ENCODE results near the gene SAMMSON.

DNA sequence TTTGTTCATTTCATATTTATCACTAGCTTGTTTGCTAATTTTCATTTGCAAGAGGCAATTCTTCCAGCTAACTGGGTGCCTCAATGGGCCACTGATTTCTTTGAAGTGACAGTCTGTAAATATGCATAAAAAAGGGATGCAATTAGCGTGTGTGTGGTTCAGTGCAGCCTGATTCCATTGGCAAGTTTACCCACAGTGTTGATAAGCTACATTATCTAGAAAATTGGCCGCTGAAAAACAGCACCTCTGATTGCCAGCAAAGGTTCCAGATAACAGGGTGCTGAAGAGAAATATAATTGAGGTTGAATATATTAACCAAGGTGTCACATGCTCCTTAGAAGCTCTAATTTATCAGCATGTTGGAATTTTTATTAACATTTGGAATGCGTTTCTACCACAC lies 76.9 kb downstream of the SAMMSON start:
- TF ChIP-seq POLR2AphosphoS5 (IDR thresholded peaks at IDR 0.05; ENCODE audit: low read depth): no peak
- no peak for TF ChIP-seq EZH2 (IDR thresholded peaks at IDR 0.05; ENCODE audit: low read depth, unreplicated experiment)
- TF ChIP-seq, protein P1, sequence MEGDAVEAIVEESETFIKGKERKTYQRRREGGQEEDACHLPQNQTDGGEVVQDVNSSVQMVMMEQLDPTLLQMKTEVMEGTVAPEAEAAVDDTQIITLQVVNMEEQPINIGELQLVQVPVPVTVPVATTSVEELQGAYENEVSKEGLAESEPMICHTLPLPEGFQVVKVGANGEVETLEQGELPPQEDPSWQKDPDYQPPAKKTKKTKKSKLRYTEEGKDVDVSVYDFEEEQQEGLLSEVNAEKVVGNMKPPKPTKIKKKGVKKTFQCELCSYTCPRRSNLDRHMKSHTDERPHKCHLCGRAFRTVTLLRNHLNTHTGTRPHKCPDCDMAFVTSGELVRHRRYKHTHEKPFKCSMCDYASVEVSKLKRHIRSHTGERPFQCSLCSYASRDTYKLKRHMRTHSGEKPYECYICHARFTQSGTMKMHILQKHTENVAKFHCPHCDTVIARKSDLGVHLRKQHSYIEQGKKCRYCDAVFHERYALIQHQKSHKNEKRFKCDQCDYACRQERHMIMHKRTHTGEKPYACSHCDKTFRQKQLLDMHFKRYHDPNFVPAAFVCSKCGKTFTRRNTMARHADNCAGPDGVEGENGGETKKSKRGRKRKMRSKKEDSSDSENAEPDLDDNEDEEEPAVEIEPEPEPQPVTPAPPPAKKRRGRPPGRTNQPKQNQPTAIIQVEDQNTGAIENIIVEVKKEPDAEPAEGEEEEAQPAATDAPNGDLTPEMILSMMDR (conservative IDR thresholded peaks at IDR 0.05; ENCODE audit: low read depth in 2 of 2): no peak

All from GM23338 (cell line).